GM10266 (cell line): ENCODE measurements around the gene RAMP1.
A peak's percentile ranks its signal among the peaks of the same experiment; 100 is the strongest.

ENCODE experiments used
- DNase-seq: peaks from one replicate; pipeline ENCODE4 v3.0.0; 2012; ENCODE audit errors: extremely low spot score
- CTCF ChIP-seq: IDR thresholded peaks from 2 replicates; pipeline ENCODE4 v1.5.1; 2012; ENCODE audit warnings: mild to moderate bottlenecking, low read depth; ENCODE audit not compliant: control insufficient read depth, insufficient read depth; ENCODE audit errors: missing control alignments

RAMP1 gene

GRCh38 chr2:237857791-237858190 is 1.6 kb upstream of the RAMP1 start:
- TF ChIP-seq CTCF, result no peak
- DNase-seq, result peak; percentile 12

GRCh38 chr2:237858294-237859081 is 935 bp upstream of the RAMP1 start:
- TF ChIP-seq CTCF, result peak; percentile 77
- peak; percentile 80 for DNase-seq

GRCh38 chr2:237859082-237859433 is 365 bp upstream of the RAMP1 start:
- no peak for TF ChIP-seq CTCF
- DNase-seq, result peak; percentile 25

GRCh38 chr2:237860273-237860935 is 981 bp downstream of the RAMP1 start:
- TF ChIP-seq CTCF, result no peak
- no peak for DNase-seq

GRCh38 chr2:237861875-237862527 is 2.6 kb downstream of the RAMP1 start:
- no peak for DNase-seq
- TF ChIP-seq CTCF, result no peak

GRCh38 chr2:237862528-237862895 is 3.1 kb downstream of the RAMP1 start:
- no peak for TF ChIP-seq CTCF
- no peak for DNase-seq

GRCh38 chr2:237863102-237863511 is 3.7 kb downstream of the RAMP1 start:
- DNase-seq, result no peak
- no peak for TF ChIP-seq CTCF
